Measurements from ENCODE around the gene GBP5. TPM values are rescaled to one million over a fixed set of nuclear protein-coding genes. Genes with fewer than 3 reads are reported as not detected.
"Not testable (repeated sequence)": the region's sequence is repeated elsewhere in the genome, so short reads cannot be mapped to it uniquely, and the experiment has no call there.

Gene GBP5
- total RNA-seq, 1 donor from 2014 or later = 0.94 TPM

DNA sequence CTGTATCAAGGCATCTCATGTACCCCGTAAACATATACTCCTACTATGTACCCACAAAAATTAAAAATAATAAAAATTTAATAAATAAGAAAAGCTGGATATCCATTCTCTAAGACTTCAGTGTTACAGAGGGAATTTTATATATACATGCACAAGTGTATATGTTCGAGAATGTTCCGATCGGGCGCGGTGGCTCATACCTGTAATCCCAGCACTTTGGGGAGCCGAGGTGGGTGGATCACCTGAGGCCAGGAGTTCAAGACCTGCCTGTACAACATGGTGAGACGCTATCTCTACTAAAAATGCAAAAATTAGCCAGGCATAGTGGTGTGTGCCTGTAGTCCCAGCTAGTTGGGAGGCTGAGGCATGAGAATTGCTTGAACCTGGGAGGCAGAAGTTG lies 17.1 kb downstream of the GBP5 start:
- DNase-seq (ENCODE audit: low spot score); intact Hi-C loops (cut with DNase I): not testable (repeated sequence)

DNA sequence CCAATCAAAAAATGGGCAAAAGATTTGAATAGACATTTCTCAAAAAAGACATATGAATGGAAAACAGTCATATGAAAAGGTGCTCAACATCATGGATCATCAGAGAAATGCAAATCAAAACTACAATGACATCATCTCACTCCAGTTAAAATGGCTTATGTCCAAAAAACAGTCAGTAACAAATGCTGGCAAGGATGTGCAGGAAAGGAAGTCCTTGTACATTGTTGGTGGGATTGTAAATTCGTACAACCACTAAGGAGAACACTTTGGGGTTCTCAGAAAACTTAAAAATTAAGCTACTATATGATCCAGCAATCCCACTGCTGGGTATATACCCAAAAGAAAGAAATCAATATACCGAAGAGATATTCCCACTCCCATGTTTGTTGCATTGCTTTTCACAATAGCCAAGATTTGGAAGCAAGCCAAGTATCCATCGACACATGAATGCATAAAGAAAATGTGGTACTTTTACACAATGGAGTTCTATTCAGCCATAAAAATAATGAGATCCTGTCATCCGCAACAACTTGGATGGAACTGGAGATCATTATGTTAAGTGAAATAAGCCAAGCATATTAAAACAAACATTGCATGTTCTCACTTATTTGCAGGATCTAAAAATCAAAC lies 17.9 kb downstream of the GBP5 start:
- no peak for DNase-seq (ENCODE audit: low spot score)
- intact Hi-C loops (cut with DNase I) = no loop called here

DNA sequence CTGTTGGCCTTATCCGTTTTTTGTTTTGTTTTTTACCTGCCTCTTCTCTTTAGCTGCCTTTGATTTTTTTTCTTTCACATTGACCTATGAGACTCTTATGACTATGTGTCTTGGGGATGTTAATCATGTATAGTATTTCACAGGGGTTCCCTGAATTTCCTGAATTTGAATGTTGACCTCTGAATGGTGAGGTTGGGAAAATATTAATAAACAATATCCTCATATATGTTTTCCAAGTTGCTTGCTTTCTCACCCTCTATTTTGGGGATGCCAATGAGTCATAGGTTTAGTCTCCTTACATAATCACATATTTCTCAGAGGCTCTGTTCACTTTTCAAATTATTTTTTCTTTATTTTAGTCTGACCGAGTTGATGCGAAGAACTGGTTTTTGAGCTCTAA lies 29.6 kb downstream of the GBP5 start:
- intact Hi-C loops (cut with DNase I) = no loop called here
- DNase-seq (ENCODE audit: low spot score) = no peak

Other genes starting within 250 kb of the GBP5 start
- 6.6 TPM for gene GBP3, start 250.0 kb downstream of the GBP5 start, total RNA-seq
- 6.2 TPM for gene GBP1, start 207.7 kb downstream of the GBP5 start, total RNA-seq
- gene GBP2, start 146.7 kb downstream of the GBP5 start, total RNA-seq = 9.5 TPM
- gene GBP7, start 96.9 kb downstream of the GBP5 start, total RNA-seq = 0.08 TPM
- 6.4 TPM for gene GBP4, start 73.9 kb downstream of the GBP5 start, total RNA-seq
- gene GBP6, start 91.2 kb upstream of the GBP5 start, total RNA-seq = not detected